Fibroblast of lung (primary cell): Measurements from ENCODE around the gene ZNF512.

Experiments used
- CTCF ChIP-seq, 2 donors: IDR thresholded peaks in 1 of 2; conservative IDR thresholded peaks in 1 of 2; 1 replicate in 1 of 2; 2 replicates in 1 of 2; pipeline ENCODE4 v1.5.1; 2011 to 2012; ENCODE audit warnings: low read length in 2 of 2, control low read depth in 1 of 2, inconsistent platforms in 1 of 2, low read depth in 1 of 2, mild to moderate bottlenecking in 1 of 2
- EZH2 ChIP-seq: IDR thresholded peaks from 2 replicates; pipeline ENCODE4 v1.5.1; 2012; ENCODE audit warnings: low read length, control low read depth, mild to moderate bottlenecking; ENCODE audit errors: missing control alignments

GRCh38 chr2:27551514-27551913 is 31.3 kb upstream of the ZNF512 start:
- TF ChIP-seq CTCF (conservative IDR thresholded peaks at IDR 0.05 in 1 of 2, IDR thresholded peaks at IDR 0.05 in 1 of 2; ENCODE audit: low read depth in 1 of 2, low read length in 2 of 2) (no peak), EZH2 (no peak)
